WERI-Rb-1 (cell line): Measurements from ENCODE around the gene COASY.

Experiments
- DNase-seq: peaks from one replicate; pipeline ENCODE4 v3.0.0-alpha.2; 2020
- H3K27ac ChIP-seq: fragments of 250-450 bp; sonication (Bioruptor Pico); 2 replicates; pipeline ENCODE4 v1.5.1; 2020; ENCODE audit warnings: mild to moderate bottlenecking, moderate library complexity
- H3K27me3 ChIP-seq: fragments of 250-450 bp; sonication (Bioruptor Pico); 2 replicates; pipeline ENCODE4 v1.5.1; 2021; ENCODE audit warnings: mild to moderate bottlenecking, low read depth, moderate library complexity; ENCODE audit not compliant: insufficient read depth, severe bottlenecking
- H3K36me3 ChIP-seq: fragments of 250-450 bp; sonication (Bioruptor Pico); 2 replicates; pipeline ENCODE4 v1.5.1; 2020; ENCODE audit warnings: mild to moderate bottlenecking, moderate library complexity
- H3K4me3 ChIP-seq: 2 replicates; pipeline ENCODE4 v1.5.1; 2011; ENCODE audit warnings: low read depth, mild to moderate bottlenecking, control low read depth, low read length
- H3K9me3 ChIP-seq: fragments of 250-450 bp; sonication (Bioruptor Pico); 2 replicates; pipeline ENCODE4 v1.5.1; 2021; ENCODE audit warnings: mild to moderate bottlenecking, moderate library complexity; ENCODE audit not compliant: severe bottlenecking
- TF ChIP-seq, protein P1 (sequence below): IDR thresholded peaks from 2 replicates; pipeline ENCODE4 v1.5.1; 2011; ENCODE audit warnings: low read depth, mild to moderate bottlenecking, control low read depth, inconsistent platforms, low read length

COASY gene

GRCh38 chr17:42578282-42578869, 16.4 kb downstream of the COASY start:
- no peaks in the 10 kb centered on the region for H3K27me3 ChIP-seq
- H3K27ac ChIP-seq, result peak overlapping the region; percentile 87
- H3K4me3 ChIP-seq, result peak overlapping the region; percentile 89
- H3K9me3 ChIP-seq, result no peaks in the 10 kb centered on the region
- peaks cover 75% of the 10 kb centered on the region for H3K36me3 ChIP-seq
- peak; percentile 96 for DNase-seq
- TF ChIP-seq, protein P1, sequence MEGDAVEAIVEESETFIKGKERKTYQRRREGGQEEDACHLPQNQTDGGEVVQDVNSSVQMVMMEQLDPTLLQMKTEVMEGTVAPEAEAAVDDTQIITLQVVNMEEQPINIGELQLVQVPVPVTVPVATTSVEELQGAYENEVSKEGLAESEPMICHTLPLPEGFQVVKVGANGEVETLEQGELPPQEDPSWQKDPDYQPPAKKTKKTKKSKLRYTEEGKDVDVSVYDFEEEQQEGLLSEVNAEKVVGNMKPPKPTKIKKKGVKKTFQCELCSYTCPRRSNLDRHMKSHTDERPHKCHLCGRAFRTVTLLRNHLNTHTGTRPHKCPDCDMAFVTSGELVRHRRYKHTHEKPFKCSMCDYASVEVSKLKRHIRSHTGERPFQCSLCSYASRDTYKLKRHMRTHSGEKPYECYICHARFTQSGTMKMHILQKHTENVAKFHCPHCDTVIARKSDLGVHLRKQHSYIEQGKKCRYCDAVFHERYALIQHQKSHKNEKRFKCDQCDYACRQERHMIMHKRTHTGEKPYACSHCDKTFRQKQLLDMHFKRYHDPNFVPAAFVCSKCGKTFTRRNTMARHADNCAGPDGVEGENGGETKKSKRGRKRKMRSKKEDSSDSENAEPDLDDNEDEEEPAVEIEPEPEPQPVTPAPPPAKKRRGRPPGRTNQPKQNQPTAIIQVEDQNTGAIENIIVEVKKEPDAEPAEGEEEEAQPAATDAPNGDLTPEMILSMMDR, result peak; percentile 89

DNA sequence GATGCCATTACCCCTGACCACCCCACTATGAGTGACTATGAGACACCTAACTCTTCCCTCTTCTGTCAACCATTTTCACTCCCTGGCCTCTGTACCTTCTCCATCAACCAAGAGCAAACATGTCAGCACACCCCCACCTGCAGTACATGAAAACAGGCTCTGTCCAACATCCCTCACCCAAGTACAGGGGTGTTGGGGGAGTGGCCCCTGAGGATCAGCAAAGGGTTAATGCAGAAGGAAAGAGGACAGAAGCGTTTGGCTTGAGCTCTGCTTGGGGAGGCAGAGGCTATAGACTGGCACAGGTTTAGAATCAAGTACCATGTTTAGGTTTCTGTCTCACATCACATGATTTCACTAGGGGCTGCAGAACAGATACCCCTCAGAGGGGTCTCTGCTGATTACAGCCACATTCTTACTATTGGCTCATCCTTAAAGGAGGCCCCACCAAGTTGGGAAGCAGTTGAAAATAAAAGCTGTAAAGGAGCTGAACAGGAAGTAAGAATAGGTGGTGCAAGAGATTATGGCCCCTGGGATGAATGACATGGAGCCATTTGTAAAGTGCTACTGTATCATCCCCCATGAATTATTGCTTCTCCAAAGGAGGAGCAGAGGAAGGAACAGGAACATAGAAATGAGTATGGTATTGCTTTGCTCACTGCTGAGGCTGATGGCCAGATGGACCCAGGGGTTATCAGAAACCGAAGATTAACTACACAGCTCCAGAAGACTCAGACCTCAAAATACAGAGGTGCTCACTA, 18.0 kb downstream of the COASY start:
- peaks cover 73% of the 10 kb centered on the region for H3K36me3 ChIP-seq
- no peaks in the 10 kb centered on the region for H3K27me3 ChIP-seq
- no peaks in the 10 kb centered on the region for H3K9me3 ChIP-seq
- H3K4me3 ChIP-seq, result no peak overlapping the region
- TF ChIP-seq, protein P1, result no peak
- peak overlapping the region; percentile 9 for H3K27ac ChIP-seq
- DNase-seq, result peak; percentile 47

DNA sequence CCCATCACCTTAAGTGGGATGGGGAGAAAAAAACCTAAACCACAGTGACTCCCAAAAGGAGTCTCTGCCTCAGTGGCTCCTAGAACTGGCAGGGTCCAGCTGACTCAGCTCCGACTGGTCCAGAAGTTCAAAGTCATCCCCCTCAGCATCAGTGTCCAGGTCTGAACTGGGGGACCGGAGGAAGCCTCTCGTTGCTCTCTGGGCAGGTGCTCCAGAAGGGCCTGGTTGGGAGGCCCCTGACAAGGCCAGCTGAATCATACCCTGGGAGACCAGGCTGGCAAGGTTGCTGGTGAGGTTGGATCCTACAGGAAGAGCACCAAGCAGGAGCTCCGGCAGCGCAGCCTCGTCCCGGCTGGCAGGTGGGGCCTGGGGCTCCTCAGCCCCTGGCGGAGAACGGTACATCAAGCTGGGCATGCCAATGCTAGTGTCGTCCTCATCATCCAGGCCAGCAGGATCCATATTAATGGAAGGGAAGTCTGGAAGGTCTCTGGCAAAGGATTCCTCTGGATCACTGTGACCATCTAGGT, 19.9 kb downstream of the COASY start:
- DNase-seq, result no peak
- TF ChIP-seq, protein P1, result no peak
- no peak overlapping the region for H3K4me3 ChIP-seq
- no peak overlapping the region for H3K27ac ChIP-seq
- no peaks in the 10 kb centered on the region for H3K27me3 ChIP-seq
- no peaks in the 10 kb centered on the region for H3K9me3 ChIP-seq
- peaks cover 72% of the 10 kb centered on the region for H3K36me3 ChIP-seq

DNA sequence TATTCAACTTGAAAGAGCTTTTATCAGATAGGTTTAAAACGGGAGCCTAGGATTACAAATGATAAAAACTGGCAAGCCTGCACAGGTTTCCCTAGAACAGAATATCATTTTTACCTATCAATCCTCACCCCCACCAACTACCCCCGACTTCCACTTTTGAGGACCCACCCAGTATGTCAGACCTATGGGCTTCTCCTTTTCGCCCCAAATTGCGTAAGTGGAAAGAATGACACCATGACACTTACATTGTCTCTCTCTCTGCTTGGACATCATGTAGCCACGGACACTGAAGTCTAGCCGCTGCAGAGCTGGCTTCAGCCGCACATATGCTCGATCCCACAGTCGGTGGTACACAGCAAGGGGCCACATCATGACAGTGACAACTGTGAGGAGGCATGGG, 22.9 kb downstream of the COASY start:
- no peak overlapping the region for H3K27ac ChIP-seq
- TF ChIP-seq, protein P1, result no peak
- no peaks in the 10 kb centered on the region for H3K27me3 ChIP-seq
- H3K36me3 ChIP-seq, result peaks cover 84% of the 10 kb centered on the region
- H3K4me3 ChIP-seq, result no peak overlapping the region
- DNase-seq, result no peak
- no peaks in the 10 kb centered on the region for H3K9me3 ChIP-seq

- no peak overlapping the region for H3K27ac ChIP-seq
- H3K9me3 ChIP-seq, result no peaks in the 10 kb centered on the region
- H3K27me3 ChIP-seq, result no peaks in the 10 kb centered on the region
- no peak for DNase-seq
- TF ChIP-seq, protein P1, result no peak
- no peak overlapping the region for H3K4me3 ChIP-seq
- peaks cover 88% of the 10 kb centered on the region for H3K36me3 ChIP-seq
These were observed 23.4 kb downstream of the COASY start for GRCh38 chr17:42585353-42585752.
